NOMO-1 (cell line): ENCODE results near the gene SAV1.
"Not testable (repeated sequence)": the region's sequence is repeated elsewhere in the genome, so short reads cannot be mapped to it uniquely, and the experiment has no call there.

ENCODE experiments used
- DNase-seq, 2 experiments: peaks; one replicate each; lab custom pipeline; 2025; ENCODE audit not compliant: unreplicated experiment in 2 of 2; lab: John Stamatoyannopoulos, UW

The SAV1 gene

DNA sequence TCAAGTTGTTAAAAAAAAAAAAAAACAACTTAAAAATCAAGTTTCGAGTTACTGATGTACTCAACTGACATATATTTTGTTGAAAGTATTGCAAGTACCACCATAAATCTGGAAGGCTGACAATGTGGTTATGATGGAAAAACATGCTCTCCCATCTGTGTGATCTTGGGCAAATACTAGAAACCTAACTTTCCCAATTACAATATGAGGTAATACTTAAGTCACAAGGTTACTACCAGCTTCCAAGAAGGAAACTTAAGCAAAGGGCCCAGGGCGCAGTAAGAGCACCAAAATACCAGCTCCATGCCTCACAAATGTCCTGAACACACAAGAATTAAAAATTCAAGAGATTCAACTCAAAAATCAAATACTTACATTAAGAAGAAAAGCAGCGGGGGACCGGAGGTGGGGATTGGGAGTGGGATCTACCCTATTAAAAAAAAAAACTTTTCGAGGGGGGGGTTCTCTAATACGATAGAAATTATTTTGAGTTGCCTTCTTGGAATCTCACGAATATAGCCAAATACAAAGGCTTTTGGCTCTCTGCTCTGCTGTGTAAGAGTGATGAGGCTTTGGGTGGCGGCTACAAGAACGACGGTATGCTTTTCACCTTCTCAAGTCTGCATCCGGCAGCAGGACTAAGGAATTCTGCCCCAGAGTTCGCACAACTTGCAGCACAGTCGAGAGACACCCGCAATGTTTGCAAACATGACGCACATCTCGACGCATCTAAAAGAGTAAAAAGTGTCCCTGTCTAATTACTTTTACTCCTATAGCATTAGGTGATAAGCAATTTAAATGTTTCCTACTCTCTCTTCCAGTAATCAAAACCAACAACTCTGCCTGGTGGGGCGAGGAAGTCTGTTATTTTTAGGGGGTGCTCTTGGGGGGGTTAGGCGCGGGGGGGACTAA is 1.1 kb downstream of the SAV1 start:
- peak in 1 of 2 experiments; percentile 8 for DNase-seq

DNA sequence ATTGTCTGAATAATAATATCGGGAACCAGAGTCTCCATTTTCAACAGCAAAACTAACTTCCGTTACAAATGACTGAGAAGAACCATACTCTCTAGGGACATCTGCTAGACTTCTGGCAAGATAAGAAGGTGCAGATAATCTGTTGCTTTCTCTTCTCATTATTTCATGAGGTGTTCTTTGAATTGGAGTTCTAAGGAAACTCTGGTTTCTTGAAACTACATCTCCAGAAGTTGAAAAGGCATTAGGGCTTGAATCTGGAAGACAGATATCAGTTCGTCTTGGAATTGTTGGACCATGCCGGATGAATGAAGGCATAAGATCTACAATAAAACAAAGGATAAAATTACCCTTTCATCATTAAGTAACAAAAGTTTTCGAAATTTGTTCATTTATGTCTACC is 2.8 kb downstream of the SAV1 start:
- DNase-seq = not testable (repeated sequence)

DNA sequence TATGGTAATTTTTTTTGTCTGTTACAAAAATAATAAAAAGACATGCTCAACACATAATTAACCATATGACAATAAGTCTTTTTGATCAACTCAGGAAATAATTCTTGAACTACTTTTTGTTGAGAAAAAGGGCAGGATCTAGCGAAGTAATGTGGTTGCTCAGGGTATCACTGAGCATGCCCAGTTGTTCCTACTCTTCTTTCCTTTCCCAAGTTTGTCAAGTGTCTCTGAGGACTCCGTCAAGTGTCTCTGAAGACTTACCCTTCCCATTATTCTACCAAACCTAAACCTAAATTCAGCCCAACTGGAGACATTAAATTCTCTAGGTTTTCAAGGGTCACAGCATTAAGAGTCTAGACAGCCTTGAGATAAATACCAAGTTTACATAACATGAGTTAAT is 3.5 kb downstream of the SAV1 start:
- DNase-seq = not testable (repeated sequence)

DNA sequence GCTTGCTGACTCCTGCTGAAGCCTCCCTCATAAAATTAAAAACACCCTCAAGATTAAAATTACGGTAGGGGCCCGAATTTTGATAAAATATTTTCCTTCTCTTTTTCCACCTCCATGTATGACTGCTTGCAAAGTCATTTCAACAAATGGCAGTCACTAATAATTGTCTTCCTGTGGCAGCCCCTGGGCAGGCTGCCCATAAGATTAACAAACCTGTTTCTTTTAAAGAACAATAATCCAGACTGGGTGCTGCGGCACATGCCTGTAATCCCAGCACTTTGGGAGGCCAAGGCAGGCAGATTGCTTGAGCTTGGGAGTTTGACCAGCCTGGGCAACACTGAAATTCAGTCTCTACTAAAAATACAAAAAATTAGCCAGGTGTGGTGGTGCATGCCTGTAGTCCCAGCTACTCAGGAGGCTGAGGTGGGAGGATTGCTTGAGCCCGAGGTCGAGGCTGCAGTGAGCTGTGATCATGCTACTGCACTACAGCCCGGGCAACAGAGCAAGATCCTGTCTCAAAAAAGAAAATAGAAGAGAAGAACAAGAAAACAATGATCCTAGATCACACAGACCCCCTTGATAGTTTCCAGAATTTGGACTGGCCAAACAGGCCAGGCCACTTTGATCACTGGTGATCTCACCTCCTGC is 8.7 kb downstream of the SAV1 start:
- no peak for DNase-seq

DNA sequence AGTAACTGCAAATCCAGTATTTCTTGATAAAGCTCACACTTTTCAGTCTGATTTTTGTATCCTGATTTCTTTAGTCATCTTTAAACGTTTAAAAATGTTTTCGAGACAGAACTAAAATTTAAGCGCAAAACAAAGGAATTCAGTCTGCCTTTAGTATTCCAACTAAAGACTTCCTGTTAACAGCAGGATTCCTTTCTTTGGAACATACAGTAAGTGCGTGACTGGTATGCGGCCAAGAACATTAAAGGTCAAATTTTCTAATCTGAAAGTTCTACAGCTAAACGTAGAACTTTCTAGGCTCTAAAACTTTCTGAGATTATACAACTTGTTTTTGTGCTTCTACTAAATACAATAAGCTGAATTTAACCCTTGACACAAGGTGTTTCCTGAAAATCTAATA is 9.9 kb downstream of the SAV1 start:
- no peak for DNase-seq

DNA sequence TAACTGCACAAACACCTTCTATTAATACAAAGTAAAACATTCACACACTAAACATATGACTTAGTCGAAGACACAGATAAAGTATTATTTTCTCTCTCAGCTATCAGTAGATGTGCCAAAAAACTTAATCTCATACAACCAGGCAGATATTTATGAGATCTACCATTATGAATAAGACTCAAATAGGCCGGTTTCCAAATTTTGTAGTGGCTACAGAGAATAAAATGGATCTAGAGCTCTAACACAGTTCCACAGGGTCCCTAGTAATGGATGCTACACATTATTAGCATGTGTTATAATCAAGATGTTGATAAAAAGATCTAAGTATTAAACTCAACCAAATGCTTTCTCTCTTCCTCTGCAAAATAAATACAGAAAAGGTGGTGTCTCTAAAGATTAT is 10.4 kb downstream of the SAV1 start:
- DNase-seq = no peak

DNA sequence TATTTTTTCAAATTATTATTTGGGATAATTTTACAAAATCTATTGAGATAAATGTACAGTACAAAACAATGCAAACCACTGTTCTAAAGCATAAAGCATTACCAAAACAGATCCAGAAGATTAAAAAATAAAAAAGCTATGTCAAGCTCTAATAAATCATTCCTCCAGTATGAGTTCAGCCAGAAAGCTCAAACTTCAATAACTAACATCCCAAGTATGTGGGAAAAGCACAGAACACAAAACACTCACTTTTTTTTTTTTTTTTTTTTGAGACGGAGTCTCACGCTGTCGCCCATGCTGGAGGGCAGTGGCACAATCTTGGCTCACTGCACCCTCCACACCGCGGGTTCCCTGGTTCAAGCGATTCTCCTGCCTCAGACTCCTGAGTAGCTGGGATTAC is 11.3 kb downstream of the SAV1 start:
- no peak for DNase-seq

DNA sequence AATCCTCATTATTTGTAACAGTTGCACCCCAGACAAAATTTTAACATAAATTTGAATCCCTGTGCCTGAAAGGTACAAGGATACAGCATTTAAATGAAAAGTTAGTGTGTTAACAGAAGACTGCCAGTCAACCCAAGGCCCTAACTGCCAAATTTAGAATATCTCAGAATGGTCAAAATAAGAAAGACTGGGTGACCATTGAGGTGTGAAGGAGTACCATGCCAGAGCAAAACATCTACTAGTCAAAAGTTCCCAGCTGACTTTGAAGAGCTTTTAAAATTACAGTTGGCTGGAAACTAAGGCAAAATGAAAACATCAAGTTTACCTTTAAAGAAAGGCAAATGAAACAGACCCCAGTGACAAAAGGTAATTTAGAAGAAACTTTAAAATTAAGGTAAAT is 18.4 kb downstream of the SAV1 start:
- DNase-seq = no peak

DNA sequence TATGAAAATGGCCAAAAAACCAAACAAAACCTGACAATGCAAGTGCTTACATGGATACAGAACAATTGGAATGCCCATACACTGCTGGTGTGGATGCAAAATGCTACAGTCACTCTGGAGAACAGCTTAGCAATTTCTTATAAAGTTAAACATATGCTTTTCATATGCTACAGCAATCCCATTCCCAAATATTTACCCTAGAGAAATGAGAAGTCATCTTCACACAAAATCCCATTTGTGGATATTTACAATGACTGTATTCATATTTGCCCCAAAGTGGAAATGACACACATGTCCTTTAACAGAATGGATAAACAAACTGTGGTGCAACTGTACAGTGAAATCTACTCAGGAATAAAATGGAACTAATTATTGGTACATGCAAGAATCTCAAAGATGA is 20.4 kb downstream of the SAV1 start:
- no peak for DNase-seq

DNA sequence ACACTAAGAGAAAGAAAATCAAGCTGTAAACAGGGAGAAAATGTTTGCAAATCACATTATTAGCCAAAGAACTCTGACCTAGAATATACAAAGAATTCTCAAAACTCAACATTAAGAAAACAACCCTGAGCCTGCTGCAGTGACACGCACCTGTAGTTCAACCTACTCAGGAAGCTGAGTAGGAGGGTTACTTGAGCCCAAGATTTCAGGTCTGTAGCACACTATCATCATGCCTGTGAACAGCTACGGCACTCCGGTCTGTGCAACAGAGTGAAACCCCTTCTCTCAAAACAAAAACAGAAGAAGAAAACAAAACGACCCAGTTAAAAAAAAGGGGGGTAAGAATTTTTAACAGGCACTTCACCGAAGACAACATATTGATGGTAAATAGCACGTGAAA is 20.8 kb downstream of the SAV1 start:
- DNase-seq = no peak

DNA sequence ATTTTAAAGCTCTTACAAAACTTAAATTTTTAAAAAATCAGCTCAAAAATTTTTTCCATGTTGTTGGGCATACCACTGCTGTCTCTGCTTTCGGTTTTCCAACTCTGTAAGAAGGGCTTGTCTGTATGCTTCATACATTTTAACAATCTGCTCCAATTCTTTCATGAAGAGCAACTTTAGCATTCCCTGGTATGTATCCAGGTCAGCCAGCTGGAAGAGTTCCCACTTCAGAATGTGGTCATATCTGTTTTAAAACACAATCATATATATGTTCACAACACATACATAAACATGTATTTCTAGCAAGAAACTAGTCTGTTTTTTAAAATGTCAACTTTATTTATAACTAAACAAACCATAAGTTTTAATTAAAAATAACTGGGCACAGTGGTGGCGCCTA is 33.0 kb downstream of the SAV1 start:
- DNase-seq = no peak

DNA sequence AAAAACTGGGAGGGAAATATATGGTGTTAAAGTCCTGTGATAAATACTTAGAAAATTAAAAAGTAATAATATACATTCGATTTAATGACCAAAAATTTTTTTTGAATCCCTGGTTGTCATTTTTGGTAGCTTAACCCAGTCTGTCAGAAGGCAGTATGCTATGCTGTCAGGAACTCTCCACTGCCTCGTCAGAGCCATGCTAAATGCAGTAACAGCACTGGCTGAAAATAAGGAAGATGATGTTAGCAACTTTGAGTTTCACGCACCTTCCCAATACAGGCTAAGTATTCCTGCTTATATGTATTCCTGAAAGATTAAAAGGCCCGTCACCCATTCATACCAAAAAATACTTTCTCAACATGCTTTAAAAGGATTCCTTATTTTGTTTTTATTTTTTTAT is 34.2 kb downstream of the SAV1 start:
- no peak for DNase-seq

DNA sequence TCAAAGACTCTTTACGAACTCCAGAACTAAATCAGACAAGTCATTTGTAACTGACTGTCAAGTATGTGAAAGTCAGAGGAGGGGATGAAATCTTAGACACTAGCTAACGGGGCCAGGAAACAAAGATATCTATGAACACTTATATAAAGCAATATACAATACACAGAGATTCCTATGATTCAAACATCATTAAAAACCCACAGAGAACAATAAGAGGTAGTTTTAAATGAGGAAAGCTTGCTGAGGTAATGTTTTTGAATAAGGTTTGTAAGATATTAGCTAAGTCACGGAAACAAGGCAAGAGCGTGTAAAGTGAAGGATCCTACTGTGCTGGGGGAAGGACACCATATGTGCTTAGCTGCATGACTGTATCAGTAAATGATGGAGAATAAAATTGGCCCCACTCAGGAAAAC is 36.7 kb downstream of the SAV1 start:
- no peak for DNase-seq

DNA sequence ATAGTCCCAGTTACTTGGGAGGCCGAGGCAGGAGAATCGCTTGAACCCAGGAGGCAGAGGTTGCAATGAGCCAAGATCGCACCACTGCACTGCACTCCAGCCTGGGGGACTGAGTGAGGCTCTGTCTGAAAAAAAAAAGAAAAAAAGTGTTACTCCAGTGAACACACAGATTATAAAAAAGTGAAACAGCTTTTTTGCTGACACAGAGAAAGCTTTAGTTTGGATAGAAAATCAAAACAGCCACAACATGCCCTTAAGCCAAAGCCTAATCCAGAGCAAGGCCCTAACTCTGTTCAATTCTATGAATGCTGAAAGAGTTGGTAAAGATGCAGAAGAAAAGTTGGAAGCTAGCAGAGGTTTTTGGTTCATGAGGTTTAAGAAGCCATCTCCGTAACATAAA is 43.2 kb downstream of the SAV1 start:
- not testable (repeated sequence) for DNase-seq

DNA sequence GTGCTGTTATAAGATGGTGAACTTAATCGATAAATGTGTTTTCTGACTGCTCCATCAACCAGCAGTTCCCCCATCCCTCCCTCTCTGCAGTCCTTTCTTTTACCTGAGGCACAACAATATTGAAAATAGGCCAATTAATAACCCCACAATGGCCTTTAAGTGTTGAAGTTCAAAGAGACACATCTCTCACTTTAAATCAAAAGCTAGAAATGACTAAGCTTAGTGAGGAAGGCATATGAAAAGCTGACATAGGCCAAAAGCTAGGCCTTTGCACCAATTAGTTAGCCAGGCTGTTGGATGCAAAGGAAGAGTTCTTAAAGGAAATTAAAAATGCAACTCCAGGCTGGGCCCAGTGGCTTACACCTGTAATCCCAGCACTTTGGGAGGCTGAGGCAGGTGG is 43.7 kb downstream of the SAV1 start:
- DNase-seq = no peak

DNA sequence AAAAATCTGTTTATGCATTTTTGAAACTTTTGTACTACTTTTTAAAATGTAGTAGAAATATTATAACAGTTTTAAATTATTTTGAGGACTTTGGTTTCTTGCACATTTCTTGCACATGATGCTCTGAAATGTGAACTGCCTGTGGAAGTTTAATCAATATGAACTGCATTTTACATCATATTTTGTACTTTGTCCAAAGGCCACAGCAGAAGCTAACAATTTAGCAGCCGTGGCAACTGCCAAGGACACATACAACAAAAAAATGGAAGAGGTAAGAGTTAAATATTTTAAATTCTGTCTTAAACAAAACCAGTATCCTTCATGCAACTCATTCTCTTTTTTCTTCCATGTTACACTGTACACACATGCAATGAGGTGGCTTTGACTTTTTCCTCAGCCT is 45.1 kb downstream of the SAV1 start:
- DNase-seq = no peak

DNA sequence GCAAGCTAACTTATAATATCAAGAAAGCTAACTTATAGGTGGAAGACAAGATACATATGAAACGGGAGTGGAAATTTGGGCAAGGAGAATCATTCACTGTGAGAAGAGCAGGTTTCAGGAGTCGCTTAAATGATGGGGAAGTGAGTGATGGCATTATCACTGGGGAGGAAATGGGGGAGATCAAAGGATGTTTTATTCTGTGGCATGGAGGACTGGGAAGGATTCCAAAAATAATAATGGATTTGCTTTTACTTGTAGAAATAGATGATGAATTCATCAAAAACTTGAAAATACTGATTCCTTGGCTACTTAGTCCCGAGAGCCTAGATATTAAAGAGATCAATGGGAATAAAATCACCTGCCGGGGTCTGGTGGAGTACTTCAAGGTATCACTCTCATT is 47.8 kb downstream of the SAV1 start:
- DNase-seq = no peak

DNA sequence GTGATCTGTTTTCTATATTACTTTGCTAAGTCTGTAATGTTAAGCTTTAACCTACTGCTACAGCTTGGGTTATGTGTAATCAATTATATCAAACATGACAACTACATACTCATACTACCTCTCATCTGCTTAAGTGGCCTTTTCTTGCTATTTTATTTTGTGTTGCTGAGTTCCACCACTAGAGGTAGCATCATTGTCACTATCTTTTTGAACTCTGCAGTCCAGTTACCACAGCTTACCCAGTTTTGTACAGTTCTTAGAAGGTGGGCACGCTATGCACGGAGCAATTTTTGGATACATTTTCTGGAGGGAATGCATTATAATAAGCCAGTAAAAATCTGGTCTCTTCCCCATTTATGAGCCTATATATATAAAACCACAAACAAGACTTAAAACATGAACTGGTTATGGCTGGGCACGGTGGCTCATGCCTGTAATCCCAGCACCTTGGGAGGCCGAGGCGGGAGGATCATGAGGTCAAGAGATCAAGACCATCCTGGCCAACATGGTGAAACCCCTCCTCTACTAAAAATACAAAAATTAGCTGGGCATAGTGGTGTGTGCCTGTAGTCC is 48.5 kb downstream of the SAV1 start:
- DNase-seq = peak in 1 of 2 experiments; percentile 14

DNA sequence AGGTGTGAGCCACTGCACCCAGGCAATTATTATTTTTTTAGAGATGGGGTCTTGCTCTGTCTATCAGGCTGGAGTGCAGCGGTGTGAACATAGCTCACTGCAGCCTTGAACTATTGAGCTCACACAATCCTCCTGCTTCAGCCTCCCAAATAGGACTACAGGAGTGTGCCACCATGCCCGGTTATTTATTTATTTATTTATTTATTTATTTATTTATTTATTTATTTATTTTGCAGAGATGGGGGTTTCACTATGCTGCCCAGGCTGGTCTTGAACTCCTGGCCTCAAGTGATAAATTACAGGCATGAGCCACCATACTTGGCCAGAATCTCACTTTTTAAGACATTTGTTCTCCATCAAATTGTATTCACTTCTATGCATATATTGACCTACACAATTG is 51.8 kb downstream of the SAV1 start:
- DNase-seq = no peak

DNA sequence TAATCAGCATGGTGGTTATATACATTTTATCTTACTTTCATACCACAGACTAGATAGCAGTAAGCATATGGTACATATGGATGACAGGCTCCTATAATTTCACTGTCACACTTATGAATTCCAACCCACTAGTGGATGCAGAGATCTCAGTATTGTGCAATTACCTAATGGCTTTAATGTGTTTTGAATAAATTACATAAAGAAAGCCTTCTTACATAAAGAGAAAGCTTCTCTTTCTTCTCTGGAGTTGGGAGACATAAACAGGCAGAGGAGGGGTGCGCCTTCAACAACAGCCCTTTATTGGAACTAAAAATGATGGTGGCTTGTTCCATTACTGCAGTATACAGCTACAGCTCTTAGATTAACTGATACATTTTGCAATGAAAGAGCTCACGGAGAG is 52.6 kb downstream of the SAV1 start:
- no peak for DNase-seq

DNA sequence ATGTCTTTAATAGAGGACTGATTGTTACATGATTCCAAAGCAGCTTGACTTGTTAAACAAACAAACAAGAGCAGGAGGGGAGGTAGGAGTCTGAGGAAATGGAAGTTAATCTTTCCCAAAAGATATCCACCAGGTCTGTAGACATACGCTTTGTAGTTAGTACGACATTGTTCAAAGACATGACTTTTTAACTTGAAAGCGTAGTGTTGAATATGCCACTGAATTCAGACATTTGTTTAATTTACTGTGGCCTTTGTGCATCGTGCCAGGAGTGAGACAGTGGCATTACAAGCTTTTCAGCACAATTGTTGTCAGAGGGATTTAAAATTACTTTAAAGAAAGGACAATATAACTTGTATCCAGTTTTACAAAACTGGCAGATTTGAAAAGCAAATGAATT is 53.0 kb downstream of the SAV1 start:
- no peak for DNase-seq

DNA sequence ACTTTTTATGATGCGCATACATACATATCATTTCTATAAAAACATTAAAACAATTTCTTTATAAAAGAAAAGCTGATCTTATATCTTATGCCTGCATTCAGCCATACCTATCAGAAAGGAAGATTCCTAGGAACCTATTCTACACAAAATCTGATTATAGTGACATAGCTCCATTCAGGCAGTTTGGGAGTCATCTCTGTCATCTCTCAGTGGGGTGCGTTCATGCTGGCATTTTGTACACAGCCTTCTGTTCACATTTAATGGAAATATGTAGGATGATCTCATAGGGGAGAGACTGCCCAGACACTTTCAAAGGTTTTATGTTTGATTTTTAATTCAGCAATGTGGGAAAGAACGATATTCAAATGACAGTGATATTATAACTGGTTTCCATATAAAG is 55.3 kb downstream of the SAV1 start:
- no peak for DNase-seq
